HCT116 (cell line): ENCODE measurements around the gene CYBB. TPM values are rescaled to one million over a fixed set of nuclear protein-coding genes. Genes with fewer than 3 reads are reported as not detected.

ENCODE experiments used
- ATAC-seq: fragments of 200-7000 bp; cut with Tn5 transposase; 2 replicates; pipeline ENCODE4 v1.9.1; 2020; ENCODE audit warnings: mild to moderate bottlenecking, moderate library complexity
- BruUV-seq: library from RNA; stranded (reverse); fragments of 400-500 nt; replicated peaks from 2 replicates; lab custom pipeline; 2021; lab: Mats Ljungman, UMichigan
- CTCF ChIA-PET: fragments of 300-600 bp; sonication (Branson Sonifier 250); formaldehyde crosslinking; loops from one replicate; lab custom pipeline; 2021; ENCODE audit warnings: antibody characterized with exemption; lab: Charles Lee
- POLR2A ChIA-PET: fragments of 300-600, 350-600 bp; sonication (Branson Sonifier 250); formaldehyde crosslinking; loops from one replicate; lab custom pipeline; 2021; ENCODE audit warnings: antibody characterized with exemption; lab: Charles Lee
- RAD21 ChIA-PET, 2 experiments: fragments of 300-600 bp; sonication (Branson Sonifier 250); formaldehyde crosslinking; loops; one replicate each; lab custom pipeline; 2023; ENCODE audit warnings: low total read pairs in 2 of 2; ENCODE audit not compliant: uncharacterized antibody in 2 of 2, unreplicated experiment in 2 of 2, low non-redundant PET in 1 of 2; lab: Charles Lee
- DNase-seq: peaks from one replicate; pipeline ENCODE4 v3.0.0-alpha.2; 2010; ENCODE audit warnings: low read depth, low spot score
- H2AFZ ChIP-seq: fragments of 200-600 bp; shearing (Covaris generic), sonication (generic); 2 replicates; pipeline ENCODE4 v1.6.1; 2017; ENCODE audit warnings: low read depth, mixed run types, mixed read lengths, antibody characterized with exemption, low read length; ENCODE audit not compliant: poor library complexity, severe bottlenecking
- H3K27ac ChIP-seq: 2 replicates; pipeline ENCODE4 v1.5.1; 2012; ENCODE audit warnings: low read depth, low read length
- H3K27me3 ChIP-seq: fragments of 200-600 bp; sonication (generic); 2 replicates; pipeline ENCODE4 v1.6.1; 2016; ENCODE audit warnings: mixed run types, low read length, mixed read lengths; ENCODE audit not compliant: insufficient read depth
- H3K36me3 ChIP-seq, 2 experiments: fragments of 200-500 bp in 1 of 2; fragments of 200-600 bp in 1 of 2; sonication (Bioruptor generic) in 1 of 2; sonication (generic) in 1 of 2; 2 replicates each; pipeline versions ENCODE4 v1.5.1 to v1.6.1; 2014 to 2016; ENCODE audit warnings: low read length in 2 of 2, inconsistent platforms in 1 of 2, mixed read lengths in 1 of 2, mixed run types in 1 of 2; ENCODE audit not compliant: insufficient read depth in 2 of 2, control insufficient read depth in 1 of 2
- H3K4me1 ChIP-seq, 2 experiments: fragments of 200-600 bp in 1 of 2; sonication (generic) in 1 of 2; 2 replicates each; pipeline versions ENCODE4 v1.5.1 to v1.6.1; 2012 to 2017; ENCODE audit warnings: low read length in 2 of 2, inconsistent platforms in 1 of 2, mild to moderate bottlenecking in 1 of 2, mixed read lengths in 1 of 2, mixed run types in 1 of 2, moderate library complexity in 1 of 2; ENCODE audit not compliant: insufficient read depth in 2 of 2, control insufficient read depth in 1 of 2
- H3K4me2 ChIP-seq: fragments of 200-600 bp; sonication (generic); 2 replicates; pipeline ENCODE4 v1.6.1; 2017; ENCODE audit warnings: mixed run types, low read length, mixed read lengths
- H3K4me3 ChIP-seq, 2 experiments: fragments of 200-600 bp in 1 of 2; sonication (generic) in 1 of 2; replicated peaks in 1 of 2; 2 replicates each; pipeline ENCODE4 v1.5.1; 2011 to 2016; ENCODE audit warnings: low read length in 2 of 2, control low read depth in 1 of 2, low read depth in 1 of 2, mild to moderate bottlenecking in 1 of 2, mixed read lengths in 1 of 2, mixed run types in 1 of 2
- H3K79me2 ChIP-seq: fragments of 200-600 bp; sonication (generic); 2 replicates; pipeline ENCODE4 v1.6.1; 2017; ENCODE audit warnings: mild to moderate bottlenecking, mixed run types, low read length, moderate library complexity, mixed read lengths; ENCODE audit not compliant: insufficient read depth
- H3K9ac ChIP-seq: fragments of 200-600 bp; sonication (generic); 2 replicates; pipeline ENCODE4 v1.6.1; 2016; ENCODE audit warnings: low read length, mixed read lengths
- H3K9me2 ChIP-seq: fragments of 200-600 bp; sonication (generic), shearing (Covaris generic); 2 replicates; pipeline ENCODE4 v1.6.1; 2017; ENCODE audit warnings: mixed run types, mild to moderate bottlenecking, moderate library complexity; ENCODE audit not compliant: insufficient read depth
- H3K9me3 ChIP-seq, 2 experiments: fragments of 200-500 bp in 1 of 2; fragments of 200-600 bp in 1 of 2; sonication (Bioruptor generic) in 1 of 2; sonication (generic) in 1 of 2; 2 replicates each; pipeline ENCODE4 v1.6.1; 2014 to 2017; ENCODE audit warnings: low read length in 2 of 2, mixed read lengths in 2 of 2, inconsistent platforms in 1 of 2, low read depth in 1 of 2, mild to moderate bottlenecking in 1 of 2, mixed run types in 1 of 2, moderate library complexity in 1 of 2; ENCODE audit not compliant: control insufficient read depth in 1 of 2, insufficient read depth in 1 of 2
- H4K20me1 ChIP-seq: fragments of 200-600 bp; sonication (generic), shearing (Covaris generic); 2 replicates; pipeline ENCODE4 v1.6.1; 2017; ENCODE audit warnings: mixed run types, mild to moderate bottlenecking, moderate library complexity; ENCODE audit not compliant: insufficient read depth
- CBX3 ChIP-seq: IDR thresholded peaks from 2 replicates; pipeline ENCODE4 v1.6.1; 2012; ENCODE audit warnings: low read depth
- CEBPB ChIP-seq: IDR thresholded peaks from 2 replicates; pipeline ENCODE4 v1.6.1; 2012; ENCODE audit warnings: low read depth
- CTCF ChIP-seq, 3 experiments: fragments of 200-600 bp in 1 of 3; sonication (generic) in 1 of 3; IDR thresholded peaks in 2 of 3; conservative IDR thresholded peaks in 1 of 3; 2 replicates each; pipeline ENCODE4 v1.5.1; 2012 to 2017; ENCODE audit warnings: low read depth in 2 of 3, low read length in 2 of 3, antibody characterized with exemption in 1 of 3, borderline replicate concordance in 1 of 3, control low read depth in 1 of 3, mild to moderate bottlenecking in 1 of 3, mixed read lengths in 1 of 3, mixed run types in 1 of 3, moderate library complexity in 1 of 3; ENCODE audit not compliant: insufficient read depth in 1 of 3
- EGR1 ChIP-seq: IDR thresholded peaks from 2 replicates; pipeline ENCODE4 v1.6.1; 2012; ENCODE audit warnings: low read depth
- ELF1 ChIP-seq: IDR thresholded peaks from 2 replicates; pipeline ENCODE4 v1.6.1; 2012; ENCODE audit warnings: low read depth, borderline replicate concordance
- EZH2 ChIP-seq: fragments of 200-600 bp; sonication (generic); IDR thresholded peaks from 2 replicates; pipeline ENCODE4 v1.6.1; 2017; ENCODE audit warnings: antibody characterized with exemption, mixed run types
- FOSL1 ChIP-seq: IDR thresholded peaks from 2 replicates; pipeline ENCODE4 v1.6.1; 2012; ENCODE audit warnings: low read depth
- MAX ChIP-seq: IDR thresholded peaks from 2 replicates; pipeline ENCODE4 v1.6.1; 2012
- REST ChIP-seq: IDR thresholded peaks from 2 replicates; pipeline ENCODE4 v1.6.1; 2012; ENCODE audit warnings: low read depth
- ZBTB33 ChIP-seq: IDR thresholded peaks from 2 replicates; pipeline ENCODE4 v1.6.1; 2011; ENCODE audit warnings: mild to moderate bottlenecking, low read length, moderate library complexity; ENCODE audit not compliant: insufficient replicate concordance; ENCODE audit errors: extremely low read depth
- ZFX ChIP-seq: fragments of 450-650 bp; IDR thresholded peaks from 2 replicates; pipeline ENCODE4 v1.6.1; 2017
- intact Hi-C: fragments of 100-400 bp; cut with micrococcal nuclease; formaldehyde crosslinking; loops from 2 replicates; pipeline ENCODE4 v1.10.0; 2022
- total RNA-seq: library from RNA; stranded (reverse); gene quantifications from one replicate; pipeline ENCODE4 v1.2.1, GENCODE V29; 2021; ENCODE audit not compliant: unreplicated experiment

The CYBB gene
- total RNA-seq, 1 experiment from 2014 or later: 0.59 TPM

GRCh38 chrX:37812110-37812509 lies 32.3 kb downstream of the CYBB start:
- CTCF ChIA-PET: no interaction called here

More at GRCh38 chrX:37812110-37812509, 32.3 kb downstream of the CYBB start:
- DNase-seq: no peak
- no peak overlapping the region for H3K4me3 ChIP-seq
- no TSS peak for BruUV-seq
- no peaks in the 10 kb centered on the region for H3K4me1 ChIP-seq
- no peaks in the 10 kb centered on the region for H3K9me2 ChIP-seq
- no peak overlapping the region for H3K9ac ChIP-seq
- no peaks in the 10 kb centered on the region for H3K27me3 ChIP-seq
- ATAC-seq: no peak
- H4K20me1 ChIP-seq: no peaks in the 10 kb centered on the region
- no peak overlapping the region for H3K27ac ChIP-seq
- ChIA-PET RAD21 (no interaction called here), POLR2A (no interaction called here)
- TF ChIP-seq EGR1 (no peak), ZFX (no peak), CTCF (IDR thresholded peaks at IDR 0.05 in 2 of 3, conservative IDR thresholded peaks at IDR 0.05 in 1 of 3; ENCODE audit: borderline replicate concordance in 1 of 3, insufficient read depth in 1 of 3, low read depth in 2 of 3, low read length in 2 of 3) (no peak), FOSL1 (no peak), CBX3 (no peak), CEBPB (no peak), ELF1 (no peak), MAX (no peak), ZBTB33 (no peak), EZH2 (no peak), REST (no peak)
- H3K36me3 ChIP-seq: no peaks in the 10 kb centered on the region
- intact Hi-C loops: no loop called here
- no peaks in the 10 kb centered on the region for H3K9me3 ChIP-seq
- no peak overlapping the region for H2AFZ ChIP-seq
- H3K4me2 ChIP-seq: no peak overlapping the region
- H3K79me2 ChIP-seq: no peaks in the 10 kb centered on the region
